HEK293 (cell line): ENCODE data around the gene IQSEC1.

Experiments used
- CTCF ChIA-PET: fragments of 350-600 bp; formaldehyde crosslinking; extraction: SDS; loops from one replicate; lab custom pipeline; 2021; ENCODE audit warnings: antibody characterized with exemption; lab: Yijun Ruan, JAX
- POLR2A ChIA-PET: fragments of 300-600 bp; formaldehyde crosslinking; extraction: SDS; loops from one replicate; lab custom pipeline; 2020; ENCODE audit warnings: antibody characterized with exemption, inconsistent platforms; lab: Yijun Ruan, JAX
- H3K27ac ChIP-seq: fragments of 200-500 bp; sonication (Bioruptor generic); 2 replicates; pipeline ENCODE4 v1.5.1; 2014; ENCODE audit warnings: low read depth, low read length, control low read depth, inconsistent platforms; ENCODE audit errors: extremely low read depth
- H3K36me3 ChIP-seq, 2 experiments: fragments of 200-500 bp in 1 of 2; sonication (Bioruptor generic) in 1 of 2; 1 replicate in 1 of 2; 2 replicates in 1 of 2; pipeline ENCODE4 v1.5.1; 2014 to 2017; ENCODE audit warnings: inconsistent platforms in 2 of 2, low read length in 2 of 2; ENCODE audit not compliant: control insufficient read depth in 2 of 2, insufficient read depth in 1 of 2
- H3K4me1 ChIP-seq: fragments of 200-500 bp; sonication (Bioruptor generic); 2 replicates; pipeline ENCODE4 v1.5.1; 2014; ENCODE audit warnings: mild to moderate bottlenecking, low read length, inconsistent platforms; ENCODE audit not compliant: control insufficient read depth, insufficient read depth
- H3K4me3 ChIP-seq: 2 replicates; pipeline ENCODE4 v1.5.1; 2011; ENCODE audit warnings: low read depth, mild to moderate bottlenecking, control low read depth, low read length, moderate library complexity
- H3K9me3 ChIP-seq: fragments of 200-500 bp; sonication (Bioruptor generic); 2 replicates; pipeline ENCODE4 v1.5.1; 2014; ENCODE audit warnings: low read depth, low read length, inconsistent platforms; ENCODE audit not compliant: control insufficient read depth, insufficient read depth
- GLI2 ChIP-seq: fragments of 450-650 bp; formaldehyde crosslinking; IDR thresholded peaks from 2 replicates; pipeline ENCODE4; 2017; ENCODE audit warnings: missing biosample characterization, missing genetic modification characterization, low read depth, borderline replicate concordance
- GLIS1 ChIP-seq: fragments of 450-650 bp; formaldehyde crosslinking; IDR thresholded peaks from 2 replicates; pipeline ENCODE4 v1.5.1; 2016; ENCODE audit warnings: missing biosample characterization, missing genetic modification characterization
- KLF17 ChIP-seq: fragments of 450-650 bp; formaldehyde crosslinking; IDR thresholded peaks from 2 replicates; pipeline ENCODE4 v1.5.1; 2016; ENCODE audit warnings: missing biosample characterization, missing genetic modification characterization
- REPIN1 ChIP-seq: fragments of 450-650 bp; formaldehyde crosslinking; IDR thresholded peaks from 2 replicates; pipeline ENCODE4 v1.5.1; 2017; ENCODE audit warnings: missing biosample characterization, missing genetic modification characterization, low read depth
- SP2 ChIP-seq: fragments of 450-650 bp; formaldehyde crosslinking; IDR thresholded peaks from 2 replicates; pipeline ENCODE4 v1.5.1; 2016; ENCODE audit warnings: missing biosample characterization, missing genetic modification characterization
- TRIM28 ChIP-seq: IDR thresholded peaks from 2 replicates; pipeline ENCODE4 v1.6.1; 2011; ENCODE audit warnings: low read length, control low read depth, borderline replicate concordance
- ZIC2 ChIP-seq: fragments of 450-650 bp; formaldehyde crosslinking; IDR thresholded peaks from 2 replicates; pipeline ENCODE4 v1.5.1; 2016; ENCODE audit warnings: missing biosample characterization, missing genetic modification characterization
- ZNF157 ChIP-seq: fragments of 450-650 bp; formaldehyde crosslinking; IDR thresholded peaks from 2 replicates; pipeline ENCODE4 v1.5.1; 2016; ENCODE audit warnings: missing biosample characterization, missing genetic modification characterization
- ZNF169 ChIP-seq: fragments of 450-650 bp; formaldehyde crosslinking; IDR thresholded peaks from 2 replicates; pipeline ENCODE4 v1.5.1; 2016; ENCODE audit warnings: missing biosample characterization, missing genetic modification characterization
- ZNF23 ChIP-seq: fragments of 450-650 bp; formaldehyde crosslinking; IDR thresholded peaks from 2 replicates; pipeline ENCODE4 v1.5.1; 2016; ENCODE audit warnings: missing biosample characterization, missing genetic modification characterization, borderline replicate concordance
- ZNF302 ChIP-seq: fragments of 450-650 bp; formaldehyde crosslinking; IDR thresholded peaks from 2 replicates; pipeline ENCODE4 v1.5.1; 2016; ENCODE audit warnings: missing biosample characterization, missing genetic modification characterization, low read depth
- ZNF324 ChIP-seq: fragments of 450-650 bp; formaldehyde crosslinking; IDR thresholded peaks from 2 replicates; pipeline ENCODE4 v1.5.1; 2016; ENCODE audit warnings: missing biosample characterization, missing genetic modification characterization
- ZNF350 ChIP-seq: fragments of 450-650 bp; formaldehyde crosslinking; IDR thresholded peaks from 2 replicates; pipeline ENCODE4 v1.5.0; 2017; ENCODE audit warnings: missing biosample characterization, mild to moderate bottlenecking, missing genetic modification characterization
- ZNF473 ChIP-seq: fragments of 450-650 bp; formaldehyde crosslinking; IDR thresholded peaks from 2 replicates; pipeline ENCODE4 v1.5.1; 2017; ENCODE audit warnings: missing biosample characterization, missing genetic modification characterization
- ZNF629 ChIP-seq: fragments of 450-650 bp; formaldehyde crosslinking; IDR thresholded peaks from 2 replicates; pipeline ENCODE4 v1.5.1; 2017; ENCODE audit warnings: missing biosample characterization, missing genetic modification characterization
- ZNF654 ChIP-seq: fragments of 450-650 bp; formaldehyde crosslinking; IDR thresholded peaks from 2 replicates; pipeline ENCODE4 v1.5.1; 2016; ENCODE audit warnings: low read depth, missing biosample characterization, missing genetic modification characterization
- ZNF677 ChIP-seq: fragments of 450-650 bp; IDR thresholded peaks from 2 replicates; pipeline ENCODE4 v1.5.0; 2018; ENCODE audit warnings: missing biosample characterization, mild to moderate bottlenecking, missing genetic modification characterization, moderate library complexity
- ZNF776 ChIP-seq: fragments of 450-650 bp; formaldehyde crosslinking; IDR thresholded peaks from 2 replicates; pipeline ENCODE4 v1.5.0; 2017; ENCODE audit warnings: missing biosample characterization, missing genetic modification characterization, borderline replicate concordance
- ZNF785 ChIP-seq: fragments of 450-650 bp; formaldehyde crosslinking; IDR thresholded peaks from 2 replicates; pipeline ENCODE4 v1.5.1; 2016; ENCODE audit warnings: missing biosample characterization, missing genetic modification characterization
- ZNF837 ChIP-seq: fragments of 450-650 bp; formaldehyde crosslinking; IDR thresholded peaks from 2 replicates; pipeline ENCODE4 v1.5.1; 2016; ENCODE audit warnings: missing biosample characterization, missing genetic modification characterization
- TF ChIP-seq, protein P1 (sequence below): fragments of 450-650 bp; formaldehyde crosslinking; IDR thresholded peaks from 2 replicates; pipeline ENCODE4 v1.5.1; 2017; ENCODE audit warnings: missing biosample characterization, missing genetic modification characterization
- TF ChIP-seq, protein P2 (sequence below): IDR thresholded peaks from 2 replicates; pipeline ENCODE4 v1.6.1; 2011; ENCODE audit warnings: mild to moderate bottlenecking, low read depth, low read length, borderline replicate concordance
- TF ChIP-seq, protein P3 (sequence below): fragments of 450-650 bp; formaldehyde crosslinking; IDR thresholded peaks from 2 replicates; pipeline ENCODE4 v1.5.1; 2016; ENCODE audit warnings: missing biosample characterization, missing genetic modification characterization

The IQSEC1 gene

DNA sequence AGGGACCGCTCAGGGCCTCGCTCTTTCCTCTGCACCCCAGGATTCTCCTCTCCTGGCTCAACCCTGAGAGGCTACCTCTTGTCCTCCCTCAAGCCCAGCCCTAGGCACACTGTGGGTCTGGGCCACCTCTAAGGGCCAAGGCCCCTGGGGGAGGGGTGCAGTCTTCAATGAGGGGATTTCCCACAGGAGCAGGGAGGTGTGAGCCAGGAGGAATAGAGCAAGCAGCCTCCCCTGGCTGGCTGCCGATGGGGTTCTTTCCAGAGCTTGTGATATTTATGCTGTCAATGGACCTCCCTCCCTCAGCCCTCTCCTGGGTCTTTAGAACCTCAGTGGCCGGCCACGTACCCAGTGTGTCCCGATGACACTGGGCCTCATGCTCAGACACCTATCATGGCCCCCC lies 132.4 kb downstream of the IQSEC1 start (continued):
- TF ChIP-seq SP2 (tag by site-specific recombination): no peak
- no peak for TF ChIP-seq GLIS1 (tag by site-specific recombination)
- no peak for TF ChIP-seq REPIN1 (tag by site-specific recombination)
- no peak for TF ChIP-seq ZNF629 (tag by site-specific recombination)
- no peak for TF ChIP-seq ZNF350 (tag by site-specific recombination)
- TF ChIP-seq ZNF785: no peak

GRCh38 chr3:12939137-12939536 lies 134.1 kb downstream of the IQSEC1 start:
- no peaks in the 10 kb centered on the region for H3K4me1 ChIP-seq
- ChIA-PET POLR2A (no interaction called here), CTCF (interaction anchor here (0.6 to 0.9 kb wide), 2 partner anchors 9 to 324 kb away, joined by 3 to 4 read pairs; no protein-coding TSS in a partner anchor)
- no peak overlapping the region for H3K27ac ChIP-seq
- TF ChIP-seq ZNF654 (no peak), ZNF837 (tag by site-specific recombination) (no peak), ZNF23 (tag by site-specific recombination) (no peak), ZIC2 (no peak), KLF17 (tag by site-specific recombination) (no peak), ZNF302 (tag by site-specific recombination) (no peak), GLI2 (tag by site-specific recombination) (no peak), ZNF157 (tag by site-specific recombination) (no peak), ZNF324 (no peak), ZNF776 (tag by site-specific recombination) (no peak), ZNF169 (no peak), ZNF473 (no peak), ZNF677 (tag by site-specific recombination) (no peak)
- TF ChIP-seq, protein P1, sequence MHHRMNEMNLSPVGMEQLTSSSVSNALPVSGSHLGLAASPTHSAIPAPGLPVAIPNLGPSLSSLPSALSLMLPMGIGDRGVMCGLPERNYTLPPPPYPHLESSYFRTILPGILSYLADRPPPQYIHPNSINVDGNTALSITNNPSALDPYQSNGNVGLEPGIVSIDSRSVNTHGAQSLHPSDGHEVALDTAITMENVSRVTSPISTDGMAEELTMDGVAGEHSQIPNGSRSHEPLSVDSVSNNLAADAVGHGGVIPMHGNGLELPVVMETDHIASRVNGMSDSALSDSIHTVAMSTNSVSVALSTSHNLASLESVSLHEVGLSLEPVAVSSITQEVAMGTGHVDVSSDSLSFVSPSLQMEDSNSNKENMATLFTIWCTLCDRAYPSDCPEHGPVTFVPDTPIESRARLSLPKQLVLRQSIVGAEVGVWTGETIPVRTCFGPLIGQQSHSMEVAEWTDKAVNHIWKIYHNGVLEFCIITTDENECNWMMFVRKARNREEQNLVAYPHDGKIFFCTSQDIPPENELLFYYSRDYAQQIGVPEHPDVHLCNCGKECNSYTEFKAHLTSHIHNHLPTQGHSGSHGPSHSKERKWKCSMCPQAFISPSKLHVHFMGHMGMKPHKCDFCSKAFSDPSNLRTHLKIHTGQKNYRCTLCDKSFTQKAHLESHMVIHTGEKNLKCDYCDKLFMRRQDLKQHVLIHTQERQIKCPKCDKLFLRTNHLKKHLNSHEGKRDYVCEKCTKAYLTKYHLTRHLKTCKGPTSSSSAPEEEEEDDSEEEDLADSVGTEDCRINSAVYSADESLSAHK (tag by site-specific recombination): no peak
- TF ChIP-seq, protein P2, sequence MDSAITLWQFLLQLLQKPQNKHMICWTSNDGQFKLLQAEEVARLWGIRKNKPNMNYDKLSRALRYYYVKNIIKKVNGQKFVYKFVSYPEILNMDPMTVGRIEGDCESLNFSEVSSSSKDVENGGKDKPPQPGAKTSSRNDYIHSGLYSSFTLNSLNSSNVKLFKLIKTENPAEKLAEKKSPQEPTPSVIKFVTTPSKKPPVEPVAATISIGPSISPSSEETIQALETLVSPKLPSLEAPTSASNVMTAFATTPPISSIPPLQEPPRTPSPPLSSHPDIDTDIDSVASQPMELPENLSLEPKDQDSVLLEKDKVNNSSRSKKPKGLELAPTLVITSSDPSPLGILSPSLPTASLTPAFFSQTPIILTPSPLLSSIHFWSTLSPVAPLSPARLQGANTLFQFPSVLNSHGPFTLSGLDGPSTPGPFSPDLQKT: no peak
- peaks cover 0 to 56% of the 10 kb centered on the region in 2 experiments; a peak in 1 of 3 replicates for H3K36me3 ChIP-seq
- H3K4me3 ChIP-seq: no peak overlapping the region
- H3K9me3 ChIP-seq: no peaks in the 10 kb centered on the region

GRCh38 chr3:12938258-12938711 lies 134.9 kb downstream of the IQSEC1 start:
- no peaks in the 10 kb centered on the region for H3K9me3 ChIP-seq
- H3K27ac ChIP-seq: no peak overlapping the region
- H3K4me3 ChIP-seq: no peak overlapping the region
- no peaks in the 10 kb centered on the region for H3K4me1 ChIP-seq
- no peak for TF ChIP-seq TRIM28
- TF ChIP-seq, protein P3, sequence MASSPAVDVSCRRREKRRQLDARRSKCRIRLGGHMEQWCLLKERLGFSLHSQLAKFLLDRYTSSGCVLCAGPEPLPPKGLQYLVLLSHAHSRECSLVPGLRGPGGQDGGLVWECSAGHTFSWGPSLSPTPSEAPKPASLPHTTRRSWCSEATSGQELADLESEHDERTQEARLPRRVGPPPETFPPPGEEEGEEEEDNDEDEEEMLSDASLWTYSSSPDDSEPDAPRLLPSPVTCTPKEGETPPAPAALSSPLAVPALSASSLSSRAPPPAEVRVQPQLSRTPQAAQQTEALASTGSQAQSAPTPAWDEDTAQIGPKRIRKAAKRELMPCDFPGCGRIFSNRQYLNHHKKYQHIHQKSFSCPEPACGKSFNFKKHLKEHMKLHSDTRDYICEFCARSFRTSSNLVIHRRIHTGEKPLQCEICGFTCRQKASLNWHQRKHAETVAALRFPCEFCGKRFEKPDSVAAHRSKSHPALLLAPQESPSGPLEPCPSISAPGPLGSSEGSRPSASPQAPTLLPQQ (tag by site-specific recombination): 0 out of 2 replicates have a peak, but pooled peaks have one; percentile 36
- ChIA-PET POLR2A (no interaction called here), CTCF (no interaction called here)
- peaks cover 0 to 65% of the 10 kb centered on the region in 2 experiments; a peak in 1 of 3 replicates for H3K36me3 ChIP-seq
